CD4-positive, alpha-beta memory T cell (primary cell): ENCODE measurements around the gene VWA5B2. TPM values are rescaled to one million over a fixed set of nuclear protein-coding genes. Genes with fewer than 3 reads are reported as not detected.

ENCODE experiments used
- CTCF ChIA-PET: fragments of 350-600 bp; sonication (Branson Sonifier 250); formaldehyde crosslinking; loops from one replicate; lab custom pipeline; 2021; ENCODE audit warnings: inconsistent platforms; ENCODE audit not compliant: partially characterized antibody; lab: Charles Lee
- POLR2A ChIA-PET: fragments of 350-600 bp; sonication (Branson Sonifier 250); formaldehyde crosslinking; loops from one replicate; lab custom pipeline; 2021; ENCODE audit not compliant: partially characterized antibody; lab: Charles Lee
- DNase-seq, 5 donors: peaks; one replicate each; pipeline versions ENCODE4 v3.0.0 to v3.0.0-alpha.2; 2020 to 2022; ENCODE audit warnings: mixed read lengths in 1 of 5
- H3K27ac ChIP-seq: one replicate; pipeline ENCODE4 v1.7.0; 2013; ENCODE audit warnings: low read depth, low read length
- H3K27me3 ChIP-seq: 2 replicates; pipeline ENCODE4 v1.7.0; 2013; ENCODE audit warnings: mild to moderate bottlenecking, low read length, moderate library complexity; ENCODE audit not compliant: insufficient read depth
- H3K36me3 ChIP-seq: 2 replicates; pipeline ENCODE4 v1.7.0; 2013; ENCODE audit warnings: mild to moderate bottlenecking, low read length, moderate library complexity; ENCODE audit not compliant: insufficient read depth
- H3K4me1 ChIP-seq: 2 replicates; pipeline ENCODE4 v1.7.0; 2013; ENCODE audit warnings: mild to moderate bottlenecking, low read length, moderate library complexity; ENCODE audit not compliant: insufficient read depth
- H3K4me3 ChIP-seq, 2 donors: one replicate each; pipeline ENCODE4 v1.7.0; 2013; ENCODE audit warnings: low read length in 2 of 2, mild to moderate bottlenecking in 1 of 2
- H3K9me3 ChIP-seq, 2 donors: one replicate each; pipeline ENCODE4 v1.7.0; 2013; ENCODE audit warnings: low read length in 2 of 2, control low read depth in 1 of 2; ENCODE audit not compliant: control insufficient read depth in 1 of 2
- H3K27ac Mint-ChIP-seq, 7 donors: one replicate each; pipeline ENCODE4 v1.8.0; 2020 to 2021; ENCODE audit warnings: mixed read lengths in 7 of 7, mild to moderate bottlenecking in 6 of 7, inconsistent platforms in 3 of 7, moderate library complexity in 3 of 7
- H3K27me3 Mint-ChIP-seq, 2 donors: one replicate each; pipeline ENCODE4 v1.8.0; 2020 to 2021; ENCODE audit warnings: mixed read lengths in 2 of 2
- H3K36me3 Mint-ChIP-seq, 2 donors: one replicate each; pipeline ENCODE4 v1.8.0; 2020 to 2021; ENCODE audit warnings: mixed read lengths in 2 of 2, inconsistent platforms in 1 of 2, mild to moderate bottlenecking in 1 of 2
- H3K4me1 Mint-ChIP-seq, 4 donors: one replicate each; pipeline ENCODE4 v1.8.0; 2020 to 2021; ENCODE audit warnings: mixed read lengths in 4 of 4, mild to moderate bottlenecking in 1 of 4
- H3K4me3 Mint-ChIP-seq, 8 donors: one replicate each; pipeline ENCODE4 v1.8.0; 2020 to 2021; ENCODE audit warnings: mixed read lengths in 8 of 8, mild to moderate bottlenecking in 7 of 8, moderate library complexity in 6 of 8, inconsistent platforms in 3 of 8
- H3K9me3 Mint-ChIP-seq, 8 donors: one replicate each; pipeline ENCODE4 v1.8.0; 2020 to 2021; ENCODE audit warnings: mixed read lengths in 8 of 8, mild to moderate bottlenecking in 5 of 8, inconsistent platforms in 3 of 8, moderate library complexity in 1 of 8
- intact Hi-C: fragments of 100-400 bp; cut with micrococcal nuclease; formaldehyde crosslinking; loops from one replicate; pipeline ENCODE4 v1.15.1; 2023
- polyA plus RNA-seq, 2 donors: library from polyadenylated mRNA; unstranded; fragments of 300-500 nt; fragmentation: Illumina TruSeq; gene quantifications; one replicate each; pipeline ENCODE4 v1.2.3, GENCODE V29; 2021
- total RNA-seq, 2 experiments: library from RNA; stranded (reverse); gene quantifications; one replicate each; pipeline ENCODE4 v1.2.3, GENCODE V29; 2021

The VWA5B2 gene
- total and polyA plus RNA-seq, 4 experiments from 2014 or later: 0.38 TPM; not detected in 3

DNA sequence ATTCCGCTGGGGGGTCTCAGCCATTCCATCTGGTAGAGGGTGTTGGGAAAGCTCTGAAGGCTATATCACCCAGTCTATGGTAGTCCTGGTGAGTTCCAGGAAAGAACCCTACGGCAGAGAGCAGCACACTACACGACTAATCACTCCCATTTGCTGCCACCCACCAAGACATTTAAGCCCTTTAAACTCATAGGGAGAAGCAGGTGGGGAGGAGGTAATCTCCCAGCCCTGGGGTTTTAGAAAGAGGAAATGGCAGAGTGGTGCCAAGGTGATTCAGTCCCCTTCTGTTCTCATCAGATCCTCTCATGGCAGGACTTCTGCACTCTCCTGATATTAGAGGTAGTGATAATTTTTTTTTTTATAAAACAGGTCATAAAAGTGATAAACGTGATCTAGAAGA lies 10.6 kb upstream of the VWA5B2 start:
- Histone ChIP-seq H3K4me1 (no peaks in the 10 kb centered on the region), H3K36me3 (no peaks in the 10 kb centered on the region), H3K27me3 (no peaks in the 10 kb centered on the region), H3K9me3 (no peaks in the 10 kb centered on the region), H3K27ac (no peak overlapping the region), H3K4me3 (no peak overlapping the region)
- no peaks in the 10 kb centered on the region for H3K36me3 Mint-ChIP-seq
- POLR2A ChIA-PET: no interaction called here
- peaks cover 0 to under 1% (median 0%) of the 10 kb centered on the region in 8 donors for H3K9me3 Mint-ChIP-seq
- no peak for DNase-seq
- no peak overlapping the region for H3K27ac Mint-ChIP-seq
- CTCF ChIA-PET: interaction anchor here (4.0 kb wide), 1 partner anchor 8 kb away, joined by 26 read pairs; no protein-coding TSS in a partner anchor
- H3K27me3 Mint-ChIP-seq: peaks cover 8 to 9% of the 10 kb centered on the region in 2 donors
- intact Hi-C loops: no loop called here
- no peaks in the 10 kb centered on the region for H3K4me1 Mint-ChIP-seq
- H3K4me3 Mint-ChIP-seq: peak overlapping the region in 1 of 8 donors; percentile 20

DNA sequence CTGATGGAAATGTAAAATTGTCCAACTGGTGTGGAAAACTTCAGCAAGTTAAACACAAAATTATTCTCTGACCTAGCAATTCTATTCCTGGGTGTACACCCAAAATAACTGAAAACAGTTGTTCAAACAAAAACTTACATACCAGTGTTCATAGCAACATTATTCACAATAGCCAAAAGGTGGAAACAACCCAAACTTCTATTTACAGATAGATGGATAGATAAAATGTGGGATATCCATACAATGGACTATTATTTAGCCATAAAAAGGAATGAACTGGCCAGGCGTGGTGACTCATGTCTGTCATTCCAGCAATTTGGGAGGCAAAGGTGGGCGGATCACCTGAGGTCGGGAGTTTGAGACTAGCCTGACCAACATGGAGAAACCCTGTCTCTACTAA lies 6.9 kb upstream of the VWA5B2 start:
- H3K27me3 ChIP-seq: peaks cover under 1% of the 10 kb centered on the region
- Mint-ChIP-seq H3K9me3 (peaks cover 0 to 2% (median 0%) of the 10 kb centered on the region in 8 donors), H3K27ac (no peak overlapping the region), H3K36me3 (no peaks in the 10 kb centered on the region), H3K4me1 (no peaks in the 10 kb centered on the region), H3K27me3 (peaks cover 19% of the 10 kb centered on the region in 2 donors), H3K4me3 (no peak overlapping the region)
- H3K4me1 ChIP-seq: no peaks in the 10 kb centered on the region
- no peak overlapping the region for H3K27ac ChIP-seq
- no peaks in the 10 kb centered on the region for H3K9me3 ChIP-seq
- no peak for DNase-seq
- H3K36me3 ChIP-seq: no peaks in the 10 kb centered on the region
- ChIA-PET CTCF (interaction anchor here (1.5 kb wide), 1 partner anchor 38 kb away, joined by 3 read pairs; no protein-coding TSS in a partner anchor), POLR2A (no interaction called here)
- intact Hi-C loops: no loop called here
- H3K4me3 ChIP-seq: no peak overlapping the region

DNA sequence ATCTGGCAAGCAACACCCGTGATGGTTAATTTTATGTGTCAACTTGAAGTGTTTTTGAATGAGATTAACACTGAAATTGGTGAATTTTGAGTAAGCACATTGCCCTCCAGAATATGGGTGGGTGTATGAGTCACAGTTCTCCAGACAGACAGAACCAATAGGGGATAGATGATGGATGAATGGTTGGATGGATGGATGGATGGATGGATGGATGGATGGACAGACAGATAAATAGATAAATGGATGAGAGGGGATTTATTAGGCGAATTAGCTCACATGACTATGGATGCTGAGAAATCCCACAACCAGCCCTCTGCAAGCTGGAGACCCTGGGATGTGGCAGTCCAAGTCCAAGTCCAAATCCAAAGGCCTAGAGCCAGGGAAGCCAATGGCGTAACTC lies 5.4 kb upstream of the VWA5B2 start:
- Mint-ChIP-seq H3K27ac (no peak overlapping the region), H3K27me3 (peaks cover 24 to 28% of the 10 kb centered on the region in 2 donors), H3K36me3 (no peaks in the 10 kb centered on the region), H3K9me3 (peaks cover 0 to 2% (median 0%) of the 10 kb centered on the region in 8 donors), H3K4me1 (peaks cover 0 to 5% (median 0%) of the 10 kb centered on the region in 4 donors), H3K4me3 (no peak overlapping the region)
- H3K4me1 ChIP-seq: no peaks in the 10 kb centered on the region
- peaks cover 11% of the 10 kb centered on the region for H3K27me3 ChIP-seq
- H3K4me3 ChIP-seq: no peak overlapping the region
- H3K9me3 ChIP-seq: no peaks in the 10 kb centered on the region
- intact Hi-C loops: no loop called here
- ChIA-PET CTCF (interaction anchor here (1.2 kb wide), 1 partner anchor 29 kb away, joined by 3 read pairs; no protein-coding TSS in a partner anchor), POLR2A (no interaction called here)
- DNase-seq: no peak
- H3K36me3 ChIP-seq: no peaks in the 10 kb centered on the region
- H3K27ac ChIP-seq: no peak overlapping the region

DNA sequence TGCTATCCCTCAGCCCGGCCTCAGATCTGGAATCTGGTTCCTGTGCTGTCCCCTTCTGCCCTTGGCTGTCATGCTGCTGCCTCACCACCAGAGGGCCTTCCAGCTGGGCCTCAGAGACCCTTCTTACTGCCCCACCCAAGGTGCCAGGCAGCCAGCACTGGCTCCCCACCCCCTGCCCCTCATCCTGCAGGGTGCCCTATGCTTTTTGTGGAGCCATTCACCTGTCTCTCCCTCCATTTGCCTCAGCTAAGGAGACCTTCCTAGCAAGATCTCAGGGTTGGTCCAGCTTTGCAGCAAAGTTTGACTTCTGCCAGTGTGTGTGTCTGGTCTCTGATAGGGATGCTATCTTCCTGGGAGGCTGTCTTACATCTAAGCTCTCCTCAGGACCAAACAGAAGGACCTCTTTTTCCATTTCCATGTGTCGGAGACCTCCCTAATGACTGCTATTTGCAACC lies 1.9 kb upstream of the VWA5B2 start:
- no peaks in the 10 kb centered on the region for H3K9me3 ChIP-seq
- peak in 4 of 5 donors; percentile 50 to 65 (median 54) for DNase-seq
- Mint-ChIP-seq H3K36me3 (no peaks in the 10 kb centered on the region), H3K9me3 (peaks cover 0 to 3% (median 0%) of the 10 kb centered on the region in 8 donors), H3K4me1 (peaks cover 5 to 17% (median 7%) of the 10 kb centered on the region in 4 donors), H3K27me3 (peaks cover 38 to 42% of the 10 kb centered on the region in 2 donors), H3K4me3 (no peak overlapping the region), H3K27ac (peak overlapping the region in 1 of 7 donors; percentile 64)
- POLR2A ChIA-PET: interaction anchor here (0.8 to 1.7 kb wide), 2 partner anchors 12 to 22 kb away, joined by 3 to 8 read pairs; partner anchors contain the start of gene EEF1AKMT4
- H3K4me3 ChIP-seq: no peak overlapping the region
- CTCF ChIA-PET: interaction anchor here (0.8 to 5.4 kb wide), 21 partner anchors 10 to 331 kb away, joined by 3 to 76 read pairs (median 7); partner anchors contain the start of genes CAMK2N2 and EEF1AKMT4
- no peaks in the 10 kb centered on the region for H3K36me3 ChIP-seq
- peaks cover 32% of the 10 kb centered on the region for H3K27me3 ChIP-seq
- intact Hi-C loops: loop anchor here (1.0 to 5.0 kb wide), 4 partner anchors 23 to 62 kb away; partner anchors contain the start of gene ABCF3
- H3K4me1 ChIP-seq: peaks cover 11% of the 10 kb centered on the region
- no peak overlapping the region for H3K27ac ChIP-seq

DNA sequence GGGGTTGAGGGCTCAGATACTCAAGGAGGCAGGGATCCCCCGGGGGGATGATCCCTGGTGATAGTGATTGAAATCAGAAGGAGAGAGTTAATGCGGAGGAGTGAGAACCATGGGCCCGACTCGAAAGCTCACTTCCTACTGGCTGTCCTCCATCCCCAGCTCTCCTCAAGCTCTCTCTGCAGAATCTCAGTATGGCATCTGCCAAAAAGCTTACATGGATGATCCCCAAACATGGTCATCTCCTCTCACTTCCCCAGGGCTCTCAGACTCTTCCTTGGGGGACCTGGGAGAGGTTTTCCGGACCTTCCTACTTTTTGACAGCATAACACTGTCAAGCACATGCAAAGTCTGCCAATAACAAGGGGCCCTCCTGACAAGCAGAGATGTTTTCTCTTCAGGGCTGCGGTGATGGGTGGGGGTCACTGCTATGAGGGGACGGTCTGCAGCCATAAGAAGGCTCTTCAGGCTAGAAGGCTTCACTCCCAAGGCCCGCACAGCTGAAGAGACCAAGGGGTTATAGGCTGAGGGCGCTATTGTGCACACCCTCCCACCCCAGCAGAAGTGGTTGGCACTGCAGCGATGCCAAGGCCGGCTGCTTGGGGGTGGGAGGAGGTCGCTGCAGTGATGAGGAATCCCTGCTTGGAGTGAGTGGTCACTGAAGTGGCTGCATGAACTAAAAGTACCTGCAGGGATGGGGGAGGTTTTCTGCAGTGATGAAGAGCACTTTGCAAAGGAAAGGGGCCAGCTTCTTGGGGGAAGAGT lies 828 bp upstream of the VWA5B2 start:
- intact Hi-C loops: loop anchor here (5.0 kb wide), 1 partner anchor 41 kb away; the partner anchor contains the start of gene ABCF3
- peaks cover 34% of the 10 kb centered on the region for H3K27me3 ChIP-seq
- ChIA-PET CTCF (interaction anchor here (0.8 to 5.4 kb wide), 16 partner anchors 9 to 222 kb away, joined by 3 to 76 read pairs (median 8); partner anchors contain the start of gene EEF1AKMT4), POLR2A (interaction anchor here (0.8 to 1.7 kb wide), 2 partner anchors 11 to 21 kb away, joined by 3 to 8 read pairs; partner anchors contain the start of gene EEF1AKMT4)
- Mint-ChIP-seq H3K27ac (peak overlapping the region in 1 of 7 donors; percentile 76), H3K9me3 (peaks cover 0 to 3% (median 0%) of the 10 kb centered on the region in 8 donors), H3K4me3 (peak overlapping the region; percentile 28 to 76 (median 66)), H3K36me3 (no peaks in the 10 kb centered on the region), H3K27me3 (peaks cover 43 to 46% of the 10 kb centered on the region in 2 donors), H3K4me1 (peaks cover 5 to 17% (median 7%) of the 10 kb centered on the region in 4 donors)
- H3K4me1 ChIP-seq: peaks cover 11% of the 10 kb centered on the region
- H3K9me3 ChIP-seq: no peaks in the 10 kb centered on the region
- no peak overlapping the region for H3K4me3 ChIP-seq
- no peak overlapping the region for H3K27ac ChIP-seq
- DNase-seq: no peak
- no peaks in the 10 kb centered on the region for H3K36me3 ChIP-seq

DNA sequence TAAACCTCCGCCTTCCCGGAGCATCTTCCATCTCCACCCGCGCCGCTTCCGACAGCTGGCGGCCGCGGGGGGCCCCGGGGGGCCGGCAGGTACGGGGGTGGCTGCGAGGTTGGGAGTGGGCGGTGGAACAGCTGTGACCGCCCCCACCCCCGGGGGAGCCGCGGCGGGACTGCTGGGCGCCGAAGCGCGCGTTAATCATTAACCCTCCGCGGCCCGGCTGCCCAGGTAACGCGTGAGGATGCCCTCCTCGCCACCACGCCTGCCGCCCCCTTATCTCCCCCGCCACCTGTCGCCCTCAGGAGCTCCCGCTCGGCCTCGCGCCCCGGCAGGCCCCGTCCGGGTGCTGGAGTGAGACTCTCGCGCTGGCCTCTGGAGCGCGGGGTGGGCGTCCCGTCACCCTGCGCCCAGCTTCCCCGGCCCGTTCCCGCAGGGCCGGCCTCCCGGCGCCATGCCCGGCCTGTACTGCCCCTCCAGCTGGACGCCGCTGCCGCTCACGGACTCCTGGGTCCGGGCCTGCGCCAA lies 757 bp downstream of the VWA5B2 start:
- Mint-ChIP-seq H3K4me3 (peak overlapping the region in 1 of 8 donors; percentile 73), H3K4me1 (peaks cover 5 to 17% (median 7%) of the 10 kb centered on the region in 4 donors), H3K9me3 (peaks cover 0 to 2% (median 0%) of the 10 kb centered on the region in 8 donors), H3K27ac (no peak overlapping the region), H3K36me3 (no peaks in the 10 kb centered on the region), H3K27me3 (peaks cover 43 to 45% of the 10 kb centered on the region in 2 donors)
- intact Hi-C loops: no loop called here
- DNase-seq: no peak
- H3K4me3 ChIP-seq: peak overlapping the region in 1 of 2 donors; percentile 51
- ChIA-PET CTCF (interaction anchor here (1.0 to 5.4 kb wide), 6 partner anchors 13 to 124 kb away, joined by 3 to 76 read pairs (median 3); partner anchors contain the start of gene EEF1AKMT4), POLR2A (interaction anchor here (1.2 kb wide), 1 partner anchor 20 kb away, joined by 4 read pairs; the partner anchor contains the start of gene EEF1AKMT4)
- no peaks in the 10 kb centered on the region for H3K9me3 ChIP-seq
- peaks cover 11% of the 10 kb centered on the region for H3K4me1 ChIP-seq
- H3K27me3 ChIP-seq: peaks cover 40% of the 10 kb centered on the region
- no peaks in the 10 kb centered on the region for H3K36me3 ChIP-seq
- H3K27ac ChIP-seq: no peak overlapping the region
